K562 (cell line): Measurements from ENCODE around the gene C16orf96. TPM values are rescaled to one million over a fixed set of nuclear protein-coding genes. Genes with fewer than 3 reads are reported as not detected.

ENCODE experiments used
- ARHGAP35 ChIP-seq: fragments of 450-650 bp; IDR thresholded peaks from 2 replicates; pipeline ENCODE4 v1.6.1; 2018; ENCODE audit not compliant: partially characterized antibody
- ARID3A ChIP-seq: IDR thresholded peaks from 2 replicates; pipeline ENCODE4 v1.6.1; 2012; ENCODE audit warnings: low read depth, low read length, improper control_type of control experiment, borderline replicate concordance
- BHLHE40 ChIP-seq: IDR thresholded peaks from 2 replicates; pipeline ENCODE4 v1.6.1; 2011; ENCODE audit warnings: low read length, improper control_type of control experiment
- CREBBP ChIP-seq: IDR thresholded peaks from one replicate; pipeline ENCODE4 v1.6.1; 2012; ENCODE audit warnings: low read depth, mild to moderate bottlenecking, control low read depth, inconsistent platforms, low read length
- CTBP1 ChIP-seq: fragments of 450-650 bp; IDR thresholded peaks from 2 replicates; pipeline ENCODE4 v1.6.1; 2016; ENCODE audit warnings: borderline replicate concordance
- EWSR1 ChIP-seq: fragments of 450-650 bp; IDR thresholded peaks from 2 replicates; pipeline ENCODE4 v1.6.1; 2018; ENCODE audit warnings: borderline replicate concordance, mild to moderate bottlenecking, low read depth, moderate library complexity; ENCODE audit not compliant: partially characterized antibody
- FOXM1 ChIP-seq, 2 experiments: fragments of 450-650 bp in 1 of 2; sonication (generic) in 1 of 2; formaldehyde crosslinking in 1 of 2; IDR thresholded peaks; 2 replicates each; pipeline versions ENCODE4 v1.6.1 to v1.9.0; 2017 to 2022; ENCODE audit warnings: low read depth in 2 of 2, mild to moderate bottlenecking in 2 of 2, missing genetic modification reagents in 1 of 2, moderate library complexity in 1 of 2
- HDAC1 ChIP-seq, 2 experiments: fragments of 450-650 bp; IDR thresholded peaks; 2 replicates each; pipeline ENCODE4 v1.6.1; 2016 to 2017; ENCODE audit warnings: inconsistent platforms in 1 of 2, mild to moderate bottlenecking in 1 of 2, moderate library complexity in 1 of 2
- HDAC2 ChIP-seq: fragments of 450-650 bp; IDR thresholded peaks from 2 replicates; pipeline ENCODE4 v1.6.1; 2016; ENCODE audit warnings: mild to moderate bottlenecking
- KAT7 ChIP-seq: sonication (generic); formaldehyde crosslinking; IDR thresholded peaks from 2 replicates; pipeline ENCODE4 v1.8.0; 2022; ENCODE audit warnings: missing genetic modification reagents, mild to moderate bottlenecking, borderline replicate concordance
- KDM4B ChIP-seq, 2 experiments: fragments of 450-650 bp in 1 of 2; sonication (generic) in 1 of 2; IDR thresholded peaks; 2 replicates each; pipeline ENCODE4 v1.6.1; 2016 to 2017; ENCODE audit warnings: borderline replicate concordance in 2 of 2, antibody characterized with exemption in 1 of 2, low read depth in 1 of 2, mild to moderate bottlenecking in 1 of 2
- KDM5B ChIP-seq: fragments of 200-600 bp; sonication (generic); IDR thresholded peaks from 2 replicates; pipeline ENCODE4 v1.6.1; 2012; ENCODE audit warnings: low read depth, mild to moderate bottlenecking, moderate library complexity, low read length, control low read depth, inconsistent platforms; ENCODE audit not compliant: insufficient replicate concordance
- MAX ChIP-seq: sonication (generic); formaldehyde crosslinking; IDR thresholded peaks from 2 replicates; pipeline ENCODE4 v1.9.0; 2022; ENCODE audit warnings: mild to moderate bottlenecking, missing genetic modification reagents
- NCOR1 ChIP-seq: fragments of 450-650 bp; IDR thresholded peaks from 2 replicates; pipeline ENCODE4 v1.6.1; 2016; ENCODE audit warnings: mild to moderate bottlenecking, moderate library complexity
- PHB2 ChIP-seq: fragments of 450-650 bp; IDR thresholded peaks from 2 replicates; pipeline ENCODE4 v1.6.1; 2017; ENCODE audit warnings: low read depth
- SAP30 ChIP-seq: fragments of 200-600 bp; sonication (generic); IDR thresholded peaks from 2 replicates; pipeline ENCODE4 v1.6.1; 2012; ENCODE audit warnings: borderline replicate concordance, low read depth, mild to moderate bottlenecking, moderate library complexity, low read length, control low read depth, inconsistent platforms; ENCODE audit not compliant: insufficient read depth, poor library complexity, severe bottlenecking
- SP1 ChIP-seq: sonication (generic); formaldehyde crosslinking; IDR thresholded peaks from 2 replicates; pipeline ENCODE4 v1.8.1; 2022; ENCODE audit warnings: mild to moderate bottlenecking, missing genetic modification reagents
- TEAD1 ChIP-seq, 2 experiments: fragments of 450-650 bp in 1 of 2; sonication (generic) in 1 of 2; formaldehyde crosslinking; IDR thresholded peaks; 2 replicates each; pipeline versions ENCODE4 v1.4.0 to v1.8.0; 2020 to 2022; ENCODE audit warnings: mild to moderate bottlenecking in 2 of 2, missing genetic modification reagents in 1 of 2
- ZBTB7A ChIP-seq: IDR thresholded peaks from 2 replicates; pipeline ENCODE4 v1.6.1; 2011; ENCODE audit warnings: low read depth, mild to moderate bottlenecking, low read length, moderate library complexity, borderline replicate concordance; ENCODE audit not compliant: control insufficient read depth
- ZFP30 ChIP-seq: fragments of 250-450 bp; sonication (Bioruptor Pico); IDR thresholded peaks from 2 replicates; pipeline ENCODE4 v1.8.0; 2022; ENCODE audit warnings: moderate library complexity, mild to moderate bottlenecking, inconsistent platforms, borderline replicate concordance
- ZFX ChIP-seq: sonication (generic); formaldehyde crosslinking; IDR thresholded peaks from 2 replicates; pipeline ENCODE4 v1.8.0; 2022; ENCODE audit warnings: mild to moderate bottlenecking, missing genetic modification reagents, moderate library complexity
- ZNF165 ChIP-seq: fragments of 250-450 bp; sonication (Bioruptor Pico); IDR thresholded peaks from 2 replicates; pipeline ENCODE4 v1.4.0; 2020; ENCODE audit warnings: borderline replicate concordance
- ZNF668 ChIP-seq: fragments of 250-450 bp; sonication (Bioruptor Pico); IDR thresholded peaks from 2 replicates; pipeline ENCODE4 v1.8.0; 2022; ENCODE audit warnings: mild to moderate bottlenecking, inconsistent platforms
- ZNF77 ChIP-seq: fragments of 250-450 bp; sonication (Bioruptor Pico); IDR thresholded peaks from 2 replicates; pipeline ENCODE4 v1.5.0; 2020
- polyA plus RNA-seq, 8 experiments: library from polyadenylated mRNA; depleted of rRNA in 4 of 8; stranded (reverse) in 5 of 8; unstranded in 3 of 8; fragments of >200 nt; fragmentation: Nextera tagmentation in 2 of 8; fragmentation: Illumina TruSeq in 1 of 8; extraction: Ambion mirVana in 2 of 8; extraction: Trizol in 1 of 8; gene quantifications; 2 replicates each; pipeline versions ENCODE4 v1.2.1 to v1.2.3, GENCODE V29; 2011 to 2014; ENCODE audit warnings: inconsistent platforms in 1 of 8, missing spikeins in 1 of 8
- total RNA-seq, 7 experiments: library from RNA; depleted of rRNA in 6 of 7; stranded (reverse); fragments of >200 nt in 6 of 7; fragmentation: Illumina TruSeq in 2 of 7; extraction: Trizol in 2 of 7; gene quantifications; 2 replicates each; pipeline versions ENCODE4 v1.2.1 to v1.2.3, GENCODE V29; 2011 to 2021; ENCODE audit warnings: low replicate concordance in 1 of 7

Gene C16orf96
- total and polyA plus RNA-seq, 9 of the 15 experiments (the other 6 are each of a cell fraction or from before 2014, with no cell fraction given): not detected

- peak; percentile 82 for TF ChIP-seq MAX (CRISPR knock-in tag)
- TF ChIP-seq HDAC1 (IDR thresholded peaks at IDR 0.05): peak in 1 of 2 experiments; percentile 47; a peak in 1 of 4 replicates
- 0 out of 2 replicates have a peak, but pooled peaks have one; percentile 19 for TF ChIP-seq SP1 (CRISPR knock-in tag)
- TF ChIP-seq PHB2: no peak
- no peak for TF ChIP-seq ARID3A
- TF ChIP-seq SAP30: peak; percentile 41
- 0 out of 4 replicates have a peak, but pooled peaks of 1 of the 2 experiments have one; percentile 47 for TF ChIP-seq TEAD1 (CRISPR knock-in tag; IDR thresholded peaks at IDR 0.05)
- no peak for TF ChIP-seq ZFX (CRISPR knock-in tag)
- no peak for TF ChIP-seq CREBBP
- TF ChIP-seq FOXM1 (IDR thresholded peaks at IDR 0.05; ENCODE audit: low read depth): no peak
- TF ChIP-seq FOXM1 (CRISPR knock-in tag; IDR thresholded peaks at IDR 0.05; ENCODE audit: low read depth): 0 out of 2 replicates have a peak, but pooled peaks have one; percentile 33
- TF ChIP-seq ZNF165 (CRISPR knock-in tag): no peak
- no peak for TF ChIP-seq NCOR1
- TF ChIP-seq ZBTB7A: peak; percentile 67; the same call in 1 of the 2 replicates
- peak; percentile 53 for TF ChIP-seq BHLHE40
- no peak for TF ChIP-seq ZFP30 (CRISPR knock-in tag)
- TF ChIP-seq HDAC2: no peak
- peak; percentile 47 for TF ChIP-seq KDM5B
- no peak for TF ChIP-seq KDM4B (IDR thresholded peaks at IDR 0.05; ENCODE audit: borderline replicate concordance in 2 of 2, low read depth in 1 of 2)
- TF ChIP-seq KAT7 (CRISPR knock-in tag): 0 out of 2 replicates have a peak, but pooled peaks have one; percentile 38
- TF ChIP-seq EWSR1: no peak
- TF ChIP-seq ZNF77 (CRISPR knock-in tag): no peak
- TF ChIP-seq CTBP1: no peak
- no peak for TF ChIP-seq ZNF668 (CRISPR knock-in tag)
- no peak for TF ChIP-seq ARHGAP35
Observed at GRCh38 chr16:4613636-4614570, 57.8 kb downstream of the C16orf96 start (continued).
